ENCODE data around the gene INPP5A. TPM values are rescaled to one million over a fixed set of nuclear protein-coding genes. Genes with fewer than 3 reads are reported as not detected.

The INPP5A gene
- total RNA-seq, 1 donor from 2014 or later = 45.2 TPM

GRCh38 chr10:132599732-132600131, 62.1 kb downstream of the INPP5A start:
- no peak for DNase-seq (ENCODE audit: low spot score)
- Mint-ChIP-seq H3K9me3 (ENCODE audit: unreplicated experiment) (peaks cover 13% of the 10 kb centered on the region), H3K4me3 (ENCODE audit: unreplicated experiment) (no peak overlapping the region), H3K27me3 (ENCODE audit: unreplicated experiment) (peaks cover 3% of the 10 kb centered on the region), H3K36me3 (ENCODE audit: low read depth, unreplicated experiment) (peaks cover 25% of the 10 kb centered on the region), H3K27ac (ENCODE audit: unreplicated experiment) (no peak overlapping the region), H3K4me1 (ENCODE audit: unreplicated experiment) (peaks cover 5% of the 10 kb centered on the region)
- TF ChIP-seq CTCF (IDR thresholded peaks at IDR 0.05; ENCODE audit: unreplicated experiment) = no peak

GRCh38 chr10:132600416-132600815, 62.8 kb downstream of the INPP5A start:
- TF ChIP-seq CTCF (IDR thresholded peaks at IDR 0.05; ENCODE audit: unreplicated experiment) = no peak
- H3K4me1 Mint-ChIP-seq (ENCODE audit: unreplicated experiment) = peaks cover 4% of the 10 kb centered on the region
- peaks cover 3% of the 10 kb centered on the region for H3K27me3 Mint-ChIP-seq (ENCODE audit: unreplicated experiment)
- peaks cover 13% of the 10 kb centered on the region for H3K9me3 Mint-ChIP-seq (ENCODE audit: unreplicated experiment)
- DNase-seq (ENCODE audit: low spot score) = no peak
- H3K4me3 Mint-ChIP-seq (ENCODE audit: unreplicated experiment) = peak overlapping the region; percentile 54
- no peak overlapping the region for H3K27ac Mint-ChIP-seq (ENCODE audit: unreplicated experiment)
- peaks cover 25% of the 10 kb centered on the region for H3K36me3 Mint-ChIP-seq (ENCODE audit: low read depth, unreplicated experiment)

- no peak for TF ChIP-seq CTCF (IDR thresholded peaks at IDR 0.05; ENCODE audit: unreplicated experiment)
- Mint-ChIP-seq H3K9me3 (ENCODE audit: unreplicated experiment) (peaks cover 13% of the 10 kb centered on the region), H3K4me1 (ENCODE audit: unreplicated experiment) (peaks cover 4% of the 10 kb centered on the region), H3K27me3 (ENCODE audit: unreplicated experiment) (peaks cover 3% of the 10 kb centered on the region), H3K27ac (ENCODE audit: unreplicated experiment) (no peak overlapping the region), H3K4me3 (ENCODE audit: unreplicated experiment) (no peak overlapping the region), H3K36me3 (ENCODE audit: low read depth, unreplicated experiment) (peaks cover 25% of the 10 kb centered on the region)
- no peak for DNase-seq (ENCODE audit: low spot score)
Observed at GRCh38 chr10:132601567-132601966, 64.0 kb downstream of the INPP5A start.

DNA sequence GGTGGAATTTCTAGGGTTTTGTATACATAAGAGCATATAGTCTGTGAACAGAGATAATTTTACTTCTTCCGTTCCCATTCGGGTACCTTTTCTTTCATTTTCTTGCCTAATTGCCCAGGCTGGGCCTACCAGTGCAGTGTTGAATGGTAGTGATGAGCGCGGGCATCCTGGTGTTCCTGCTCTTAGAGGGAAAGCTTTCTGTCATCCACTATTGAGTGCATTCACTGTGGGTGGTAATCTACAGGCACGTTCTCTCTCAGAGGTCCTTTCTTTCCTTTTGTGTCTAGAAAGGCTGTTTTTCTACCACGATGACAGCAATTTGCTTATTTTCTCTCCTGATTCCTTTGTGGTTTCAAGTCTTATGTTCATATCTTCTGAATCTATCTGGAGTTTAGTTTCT, 65.0 kb downstream of the INPP5A start:
- H3K36me3 Mint-ChIP-seq (ENCODE audit: low read depth, unreplicated experiment) = peaks cover 28% of the 10 kb centered on the region
- no peak overlapping the region for H3K4me3 Mint-ChIP-seq (ENCODE audit: unreplicated experiment)
- DNase-seq (ENCODE audit: low spot score) = no peak
- no peak overlapping the region for H3K27ac Mint-ChIP-seq (ENCODE audit: unreplicated experiment)
- peaks cover 4% of the 10 kb centered on the region for H3K4me1 Mint-ChIP-seq (ENCODE audit: unreplicated experiment)
- no peak for TF ChIP-seq CTCF (IDR thresholded peaks at IDR 0.05; ENCODE audit: unreplicated experiment)
- peaks cover 13% of the 10 kb centered on the region for H3K9me3 Mint-ChIP-seq (ENCODE audit: unreplicated experiment)
- peaks cover 3% of the 10 kb centered on the region for H3K27me3 Mint-ChIP-seq (ENCODE audit: unreplicated experiment)

- no peak for TF ChIP-seq CTCF (IDR thresholded peaks at IDR 0.05; ENCODE audit: unreplicated experiment)
- no peak for DNase-seq (ENCODE audit: low spot score)
- Mint-ChIP-seq H3K9me3 (ENCODE audit: unreplicated experiment) (peaks cover 7% of the 10 kb centered on the region), H3K4me3 (ENCODE audit: unreplicated experiment) (no peak overlapping the region), H3K36me3 (ENCODE audit: low read depth, unreplicated experiment) (peaks cover 23% of the 10 kb centered on the region), H3K4me1 (ENCODE audit: unreplicated experiment) (peaks cover 4% of the 10 kb centered on the region), H3K27ac (ENCODE audit: unreplicated experiment) (no peak overlapping the region), H3K27me3 (ENCODE audit: unreplicated experiment) (peaks cover 1% of the 10 kb centered on the region)
Observed at GRCh38 chr10:132603851-132604533, 66.4 kb downstream of the INPP5A start.

All from endothelial cell (in vitro differentiated cells).